SW480 (cell line): ENCODE data around the gene EID1.
"Not testable (repeated sequence)": the region's sequence is repeated elsewhere in the genome, so short reads cannot be mapped to it uniquely, and the experiment has no call there.

ENCODE experiments used
- DNase-seq: peaks from one replicate; pipeline ENCODE4 v3.0.0-alpha.2; 2016; ENCODE audit warnings: low spot score

The EID1 gene

GRCh38 chr15:48869966-48870365 lies 8.0 kb upstream of the EID1 start:
- DNase-seq: no peak

GRCh38 chr15:48871542-48871941 lies 6.4 kb upstream of the EID1 start:
- no peak for DNase-seq

GRCh38 chr15:48872632-48873031 lies 5.3 kb upstream of the EID1 start:
- no peak for DNase-seq

GRCh38 chr15:48875241-48875960 lies 2.5 kb upstream of the EID1 start:
- no peak for DNase-seq

- no peak for DNase-seq
Measured at GRCh38 chr15:48876057-48876456, 1.9 kb upstream of the EID1 start.

GRCh38 chr15:48880070-48880634 lies 2.2 kb downstream of the EID1 start:
- no peak for DNase-seq

- no peak for DNase-seq
Measured at GRCh38 chr15:48883699-48884098, 5.8 kb downstream of the EID1 start.

- peak; percentile 21 for DNase-seq
Measured at GRCh38 chr15:48887144-48887543, 9.2 kb downstream of the EID1 start.

- no peak for DNase-seq
Measured at GRCh38 chr15:48888191-48888590, 10.3 kb downstream of the EID1 start.

- no peak for DNase-seq
Measured at GRCh38 chr15:48888836-48889235, 10.9 kb downstream of the EID1 start.

- no peak for DNase-seq
Measured at GRCh38 chr15:48889925-48890324, 12.0 kb downstream of the EID1 start.

GRCh38 chr15:48890375-48890972 lies 12.5 kb downstream of the EID1 start:
- no peak for DNase-seq

- no peak for DNase-seq
Measured at GRCh38 chr15:48891232-48891765, 13.4 kb downstream of the EID1 start.

- no peak for DNase-seq
Measured at GRCh38 chr15:48893311-48893710, 15.4 kb downstream of the EID1 start.

GRCh38 chr15:48896869-48897814 lies 19.2 kb downstream of the EID1 start:
- DNase-seq: peak; percentile 86

GRCh38 chr15:48898032-48898431 lies 20.1 kb downstream of the EID1 start:
- no peak for DNase-seq

- no peak for DNase-seq
Measured at GRCh38 chr15:48898446-48898845, 20.5 kb downstream of the EID1 start.

GRCh38 chr15:48899793-48900192 lies 21.9 kb downstream of the EID1 start:
- DNase-seq: no peak

GRCh38 chr15:48904758-48905157 lies 26.8 kb downstream of the EID1 start:
- no peak for DNase-seq

- no peak for DNase-seq
Measured at GRCh38 chr15:48905216-48905615, 27.3 kb downstream of the EID1 start.

- no peak for DNase-seq
Measured at GRCh38 chr15:48905847-48906246, 27.9 kb downstream of the EID1 start.

- DNase-seq: not testable (repeated sequence)
Measured at GRCh38 chr15:48909313-48909712, 31.4 kb downstream of the EID1 start.
